H1 (cell line): ENCODE measurements around the gene PAX8. TPM values are rescaled to one million over a fixed set of nuclear protein-coding genes. Genes with fewer than 3 reads are reported as not detected.

Experiments used
- CTCF ChIA-PET: fragments of 300-600 bp; sonication (Branson Sonifier 250); formaldehyde crosslinking; loops from one replicate; lab custom pipeline; 2021; ENCODE audit not compliant: partially characterized antibody; lab: Charles Lee
- POLR2A ChIA-PET: fragments of 300-600 bp; sonication (Branson Sonifier 250); formaldehyde crosslinking; loops from one replicate; lab custom pipeline; 2021; ENCODE audit warnings: inconsistent platforms; ENCODE audit not compliant: partially characterized antibody; lab: Charles Lee
- DNase-seq, 2 experiments: peaks; one replicate each; pipeline versions ENCODE4 v3.0.0 to v3.0.0-alpha.2; 2010 to 2022; ENCODE audit warnings: low spot score in 2 of 2, low read depth in 1 of 2, mixed read lengths in 1 of 2
- FAIRE-seq: peaks from 2 replicates; lab custom pipeline; 2011; peaks lifted over from hg19 to GRCh38; lab: Jason Lieb, UNC
- H2AFZ ChIP-seq: 2 replicates; pipeline ENCODE4 v1.8.1; 2012; ENCODE audit warnings: low read length, inconsistent platforms
- H2AK5ac ChIP-seq: 2 replicates; pipeline ENCODE4 v1.6.1; 2013; ENCODE audit warnings: low read depth, low read length
- H2BK120ac ChIP-seq: replicated peaks from 2 replicates; pipeline ENCODE3; 2013; ENCODE audit warnings: low read depth, low read length, inconsistent platforms
- H2BK12ac ChIP-seq: 2 replicates; pipeline ENCODE4 v1.6.1; 2013; ENCODE audit warnings: low read depth, low read length
- H2BK15ac ChIP-seq: 2 replicates; pipeline ENCODE4 v1.6.1; 2013; ENCODE audit warnings: low read length
- H2BK20ac ChIP-seq: 2 replicates; pipeline ENCODE4 v1.6.1; 2013; ENCODE audit warnings: low read length
- H2BK5ac ChIP-seq: 2 replicates; pipeline ENCODE4 v1.6.1; 2013; ENCODE audit warnings: low read depth, low read length
- H3K14ac ChIP-seq: 2 replicates; pipeline ENCODE4 v1.6.1; 2013; ENCODE audit warnings: inconsistent platforms; ENCODE audit not compliant: insufficient read length
- H3K18ac ChIP-seq: 2 replicates; pipeline ENCODE4 v1.6.1; 2013; ENCODE audit warnings: low read length; ENCODE audit errors: extremely low read depth
- H3K23ac ChIP-seq: 2 replicates; pipeline ENCODE4 v1.6.1; 2013; ENCODE audit warnings: inconsistent platforms; ENCODE audit not compliant: insufficient read length
- H3K23me2 ChIP-seq: 2 replicates; pipeline ENCODE4 v1.6.1; 2013; ENCODE audit warnings: low read depth, low read length
- H3K27ac ChIP-seq: 2 replicates; pipeline ENCODE4 v1.6.1; 2011; ENCODE audit warnings: low read depth, low read length, inconsistent platforms
- H3K27me3 ChIP-seq, 4 experiments: replicated peaks in 1 of 4; 1 replicate in 1 of 4; 2 replicates in 3 of 4; pipeline versions ENCODE4 v1.6.1 to v1.8.1; 2011 to 2013; ENCODE audit warnings: low read length in 3 of 4, mild to moderate bottlenecking in 3 of 4, inconsistent platforms in 2 of 4, mixed read lengths in 2 of 4, moderate library complexity in 1 of 4; ENCODE audit not compliant: control insufficient read depth in 3 of 4, insufficient read depth in 3 of 4; ENCODE audit errors: extremely low read depth in 1 of 4
- H3K36me3 ChIP-seq, 4 experiments: 2 replicates each; pipeline versions ENCODE4 v1.6.1 to v1.8.1; 2011 to 2013; ENCODE audit warnings: mild to moderate bottlenecking in 4 of 4, low read length in 3 of 4, moderate library complexity in 2 of 4, control low read depth in 1 of 4, inconsistent platforms in 1 of 4; ENCODE audit not compliant: insufficient read depth in 4 of 4, control insufficient read depth in 2 of 4
- H3K4ac ChIP-seq: replicated peaks from 2 replicates; pipeline ENCODE3; 2013; ENCODE audit warnings: low read length, low read depth, mixed read lengths, inconsistent platforms; ENCODE audit not compliant: insufficient read length
- H3K4me1 ChIP-seq, 4 experiments: replicated peaks in 1 of 4; 1 replicate in 1 of 4; 2 replicates in 3 of 4; pipeline versions ENCODE4 v1.6.1 to v1.8.1; 2011 to 2013; ENCODE audit warnings: low read length in 3 of 4, inconsistent platforms in 2 of 4, mixed read lengths in 1 of 4; ENCODE audit not compliant: insufficient read depth in 4 of 4, control insufficient read depth in 3 of 4
- H3K4me2 ChIP-seq, 2 experiments: 2 replicates each; pipeline versions ENCODE4 v1.6.1 to v1.8.1; 2011 to 2013; ENCODE audit warnings: low read depth in 2 of 2, low read length in 2 of 2, control low read depth in 1 of 2, inconsistent platforms in 1 of 2, mild to moderate bottlenecking in 1 of 2; ENCODE audit not compliant: insufficient read depth in 1 of 2
- H3K4me3 ChIP-seq, 4 experiments: fragments of 200-600, 300-600 bp in 1 of 4; sonication (generic), shearing (Covaris generic), sonication (Bioruptor Twin) in 1 of 4; 2 replicates each; pipeline versions ENCODE4 v1.5.1 to v1.8.1; 2011 to 2016; ENCODE audit warnings: low read length in 4 of 4, low read depth in 3 of 4, control low read depth in 2 of 4, inconsistent platforms in 2 of 4, mild to moderate bottlenecking in 2 of 4, mixed read lengths in 1 of 4, moderate library complexity in 1 of 4; ENCODE audit not compliant: insufficient read depth in 2 of 4; ENCODE audit errors: extremely low read depth in 1 of 4
- H3K56ac ChIP-seq: replicated peaks from 2 replicates; pipeline ENCODE3; 2013; ENCODE audit warnings: low read depth, mild to moderate bottlenecking, mixed read lengths, low read length, inconsistent platforms; ENCODE audit not compliant: insufficient read length
- H3K79me1 ChIP-seq: 2 replicates; pipeline ENCODE4 v1.6.1; 2013; ENCODE audit warnings: low read depth, low read length, control low read depth
- H3K79me2 ChIP-seq, 2 experiments: 2 replicates each; pipeline versions ENCODE4 v1.6.1 to v1.8.1; 2012 to 2013; ENCODE audit warnings: low read length in 2 of 2, mild to moderate bottlenecking in 2 of 2, inconsistent platforms in 1 of 2; ENCODE audit not compliant: insufficient read depth in 2 of 2, control insufficient read depth in 1 of 2
- H3K9ac ChIP-seq, 4 experiments: replicated peaks in 1 of 4; 1 replicate in 1 of 4; 2 replicates in 3 of 4; pipeline versions ENCODE4 v1.6.1 to v1.8.1; 2011 to 2013; ENCODE audit warnings: low read depth in 3 of 4, low read length in 3 of 4, control low read depth in 2 of 4, mild to moderate bottlenecking in 2 of 4, moderate library complexity in 2 of 4, inconsistent platforms in 1 of 4; ENCODE audit errors: extremely low read depth in 1 of 4
- H3K9me3 ChIP-seq, 2 experiments: 2 replicates each; pipeline versions ENCODE4 v1.6.1 to v1.8.1; 2012 to 2013; ENCODE audit warnings: mild to moderate bottlenecking in 2 of 2, moderate library complexity in 2 of 2, control low read depth in 1 of 2, inconsistent platforms in 1 of 2, low read depth in 1 of 2, low read length in 1 of 2, mixed read lengths in 1 of 2; ENCODE audit not compliant: insufficient read depth in 2 of 2
- H4K20me1 ChIP-seq, 2 experiments: replicated peaks in 1 of 2; 2 replicates each; pipeline versions ENCODE3 to v1.8.1; 2011 to 2013; ENCODE audit warnings: inconsistent platforms in 2 of 2, low read length in 2 of 2, mild to moderate bottlenecking in 1 of 2; ENCODE audit not compliant: insufficient read depth in 2 of 2, control insufficient read depth in 1 of 2
- H4K5ac ChIP-seq: 2 replicates; pipeline ENCODE4 v1.6.1; 2013; ENCODE audit warnings: low read length, low read depth, mixed read lengths, inconsistent platforms; ENCODE audit not compliant: insufficient read length
- H4K8ac ChIP-seq: 2 replicates; pipeline ENCODE4 v1.8.0; 2013; ENCODE audit warnings: mild to moderate bottlenecking, moderate library complexity, low read length, inconsistent platforms; ENCODE audit not compliant: insufficient read depth; ENCODE audit errors: extremely low read depth
- H4K91ac ChIP-seq: replicated peaks from 2 replicates; pipeline ENCODE3; 2013; ENCODE audit warnings: low read length, mixed read lengths, inconsistent platforms; ENCODE audit not compliant: insufficient read length
- CBX8 ChIP-seq: fragments of 300-800, 300-1000 bp; sonication (generic); IDR thresholded peaks from 2 replicates; pipeline ENCODE4 v1.7.1; 2016; ENCODE audit warnings: low read depth, low read length, borderline replicate concordance
- EZH2 ChIP-seq: fragments of 200-600 bp; sonication (generic); IDR thresholded peaks from 2 replicates; pipeline ENCODE4 v1.7.1; 2012; ENCODE audit warnings: low read depth, mild to moderate bottlenecking, moderate library complexity, low read length, inconsistent platforms; ENCODE audit not compliant: severe bottlenecking
- NANOG ChIP-seq: IDR thresholded peaks from 2 replicates; pipeline ENCODE4 v1.6.1; 2011; ENCODE audit warnings: low read length, low read depth, mild to moderate bottlenecking, inconsistent platforms; ENCODE audit not compliant: insufficient read depth, poor library complexity, severe bottlenecking
- WGBS, 2 experiments: shearing (Covaris generic) in 1 of 2; methylation state at CpG; one replicate each; pipeline versions ENCODE4 v1.1.6 to v1.1.7; 2013 to 2015; ENCODE audit warnings: low lambda C conversion rate in 2 of 2, mixed read lengths in 2 of 2, inconsistent platforms in 1 of 2, low coverage in 1 of 2, missing lambda C conversion rate in 1 of 2; ENCODE audit not compliant: insufficient replicate concordance in 2 of 2, insufficient coverage in 1 of 2, insufficient read length in 1 of 2; ENCODE audit errors: extremely low coverage in 1 of 2, missing lambda C conversion rate in 1 of 2; 5-methylcytosine and 5-hydroxymethylcytosine counted together
- polyA plus RNA-seq, 7 experiments: library from polyadenylated mRNA; depleted of rRNA in 3 of 7; stranded (reverse) in 5 of 7; unstranded in 2 of 7; fragments of >200 nt in 5 of 7; fragments of 200-250 nt in 2 of 7; gene quantifications; 1 replicate in 5 of 7; 2 replicates in 1 of 7; 4 replicates in 1 of 7; pipeline versions ENCODE4 v1.2.1 to v1.2.3, GENCODE V29; 2011 to 2013; ENCODE audit warnings: missing spikeins in 2 of 7, mixed read lengths in 2 of 7
- total RNA-seq: library from RNA; stranded (reverse); fragmentation: NEBNext Ultra II Directional; extraction: Animal tissue kit (Norgen Biotek cat#: 25700); gene quantifications from 2 replicates; pipeline ENCODE4 v1.2.1, GENCODE V29; 2021

PAX8 gene
- total and polyA plus RNA-seq, 2 of the 8 experiments (the other 6 are each of a cell fraction or from before 2014, with no cell fraction given) = 0.02 TPM; not detected in 1

GRCh38 chr2:113273981-113274380 lies 4.7 kb downstream of the PAX8 start:
- H3K18ac ChIP-seq = no peak overlapping the region
- H4K91ac ChIP-seq = no peak overlapping the region
- no peak overlapping the region for H4K8ac ChIP-seq
- H4K20me1 ChIP-seq = peaks cover 2 to 6% of the 10 kb centered on the region in 2 experiments
- H2AFZ ChIP-seq = no peak overlapping the region
- no peak overlapping the region for H3K14ac ChIP-seq
- ChIA-PET CTCF (interaction anchor here (1.0 to 5.0 kb wide), 5 partner anchors 10 to 77 kb away, joined by 3 to 45 read pairs (median 7); no protein-coding TSS in a partner anchor), POLR2A (no interaction called here)
- H3K27ac ChIP-seq = no peak overlapping the region
- no peak overlapping the region for H2BK5ac ChIP-seq
- no peak overlapping the region for H2AK5ac ChIP-seq
- WGBS, 2 experiments = 49% methylated on average over 9 of the region's 9 CpGs; no CpG with 5 or more reads in 1 of the 2 experiments
- no peak overlapping the region for H3K23ac ChIP-seq
- H3K36me3 ChIP-seq = peaks cover 0 to 4% (median 0%) of the 10 kb centered on the region in 4 experiments; a peak in 1 of 8 replicates
- peaks cover 4 to 8% (median 7%) of the 10 kb centered on the region in 4 experiments for H3K4me1 ChIP-seq
- FAIRE-seq (no peak), DNase-seq (no peak)
- no peak overlapping the region for H3K4me2 ChIP-seq
- H3K27me3 ChIP-seq = peaks cover 64 to 92% (median 82%) of the 10 kb centered on the region in 4 experiments
- H3K23me2 ChIP-seq = peaks cover 8% of the 10 kb centered on the region; the same call in 1 of the 2 replicates
- TF ChIP-seq EZH2 (peak; percentile 62), CBX8 (0 out of 2 replicates have a peak, but pooled peaks have one; percentile 17), NANOG (no peak)
- no peaks in the 10 kb centered on the region for H3K79me1 ChIP-seq
- no peak overlapping the region for H2BK12ac ChIP-seq
- no peak overlapping the region for H3K9ac ChIP-seq
- no peak overlapping the region for H2BK15ac ChIP-seq
- no peak overlapping the region for H2BK120ac ChIP-seq
- H2BK20ac ChIP-seq = no peak overlapping the region
- no peaks in the 10 kb centered on the region; a peak in 1 of 4 replicates for H3K9me3 ChIP-seq
- no peak overlapping the region for H3K56ac ChIP-seq
- no peak overlapping the region for H3K4ac ChIP-seq
- no peak overlapping the region for H4K5ac ChIP-seq
- H3K4me3 ChIP-seq = no peak overlapping the region
- no peaks in the 10 kb centered on the region for H3K79me2 ChIP-seq
